ENCODE results near the gene ABCC1.
A peak's percentile ranks its signal among the peaks of the same experiment; 100 is the strongest.
"Not testable (repeated sequence)": the region's sequence is repeated elsewhere in the genome, so short reads cannot be mapped to it uniquely, and the experiment has no call there.

Gene ABCC1

DNA sequence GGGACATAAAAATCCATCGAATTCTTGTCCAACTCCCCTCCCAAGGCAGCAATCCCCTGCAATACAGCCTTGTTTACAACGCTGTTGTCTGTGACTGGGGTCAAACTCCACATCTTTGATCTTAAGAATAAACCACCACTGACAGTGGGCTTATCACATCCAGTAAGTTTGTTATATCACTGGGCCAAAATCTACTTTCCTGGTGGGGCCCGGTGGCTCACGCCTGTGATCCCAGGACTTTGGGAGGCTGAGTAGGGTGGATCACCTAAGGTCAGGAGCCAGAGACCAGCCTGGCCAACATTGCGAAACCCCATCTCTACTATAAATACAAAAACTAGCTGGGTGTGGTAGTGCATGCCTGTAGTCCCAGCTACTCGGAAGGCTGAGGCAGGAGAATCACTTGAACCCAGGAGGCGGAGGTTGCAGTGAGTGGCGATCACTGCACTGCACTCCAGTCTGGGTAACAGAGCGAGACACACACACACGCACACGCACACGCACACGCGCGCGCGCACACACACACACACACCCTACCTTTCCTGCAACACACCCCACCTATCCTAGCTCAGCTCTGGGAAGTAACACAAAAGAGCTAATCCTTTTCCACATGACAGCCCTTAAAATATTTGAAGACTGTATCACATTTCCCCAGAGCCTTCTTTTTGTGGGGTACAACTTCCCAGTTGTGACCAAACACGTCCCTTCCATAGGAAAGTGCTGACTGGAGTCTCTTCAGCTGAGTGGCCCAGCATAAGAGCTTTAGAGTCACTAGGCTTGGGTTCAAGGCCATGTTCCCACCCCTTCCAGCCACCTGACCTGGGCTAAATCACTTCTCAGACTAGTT is 20.9 kb upstream of the ABCC1 start:
- no peak for DNase-seq
- Mint-ChIP-seq H3K27ac (no peak overlapping the region), H3K4me3 (no peak overlapping the region), H3K36me3 (ENCODE audit: low read depth) (no peaks in the 10 kb centered on the region), H3K4me1 (ENCODE audit: low read depth) (no peaks in the 10 kb centered on the region), H3K27me3 (no peaks in the 10 kb centered on the region), H3K9me3 (no peaks in the 10 kb centered on the region)

GRCh38 chr16:15932939-15933338 is 16.5 kb upstream of the ABCC1 start:
- no peaks in the 10 kb centered on the region for H3K9me3 Mint-ChIP-seq
- no peaks in the 10 kb centered on the region for H3K27me3 Mint-ChIP-seq
- H3K4me3 Mint-ChIP-seq = no peak overlapping the region

DNA sequence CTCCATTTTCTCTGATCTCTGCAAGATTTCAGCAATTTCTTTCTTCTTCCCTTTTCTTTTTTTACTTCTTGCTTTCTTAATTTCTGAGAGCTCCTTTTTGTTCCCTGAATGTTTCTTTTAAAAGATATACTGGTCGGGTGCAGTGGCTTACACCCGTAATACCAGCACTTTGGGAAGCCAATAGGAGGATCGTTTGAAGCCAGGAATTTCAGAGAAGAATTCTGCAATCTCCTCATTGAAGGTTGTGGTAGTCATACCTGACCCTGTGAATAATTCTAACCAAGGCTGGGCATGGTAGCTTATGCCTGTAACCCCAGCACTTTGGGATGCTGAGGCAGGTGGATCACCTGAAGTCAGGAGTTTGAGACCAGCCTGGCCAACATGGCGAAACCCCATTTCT is 15.6 kb upstream of the ABCC1 start:
- Mint-ChIP-seq H3K36me3 (ENCODE audit: low read depth) (no peaks in the 10 kb centered on the region), H3K9me3 (no peaks in the 10 kb centered on the region), H3K27me3 (no peaks in the 10 kb centered on the region), H3K27ac (no peak overlapping the region), H3K4me1 (ENCODE audit: low read depth) (no peaks in the 10 kb centered on the region), H3K4me3 (no peak overlapping the region)
- DNase-seq = no peak

More at GRCh38 chr16:15932939-15933338, 16.5 kb upstream of the ABCC1 start:
- Mint-ChIP-seq H3K36me3 (ENCODE audit: low read depth) (no peaks in the 10 kb centered on the region), H3K4me1 (ENCODE audit: low read depth) (no peaks in the 10 kb centered on the region), H3K27ac (no peak overlapping the region)
- DNase-seq = no peak

DNA sequence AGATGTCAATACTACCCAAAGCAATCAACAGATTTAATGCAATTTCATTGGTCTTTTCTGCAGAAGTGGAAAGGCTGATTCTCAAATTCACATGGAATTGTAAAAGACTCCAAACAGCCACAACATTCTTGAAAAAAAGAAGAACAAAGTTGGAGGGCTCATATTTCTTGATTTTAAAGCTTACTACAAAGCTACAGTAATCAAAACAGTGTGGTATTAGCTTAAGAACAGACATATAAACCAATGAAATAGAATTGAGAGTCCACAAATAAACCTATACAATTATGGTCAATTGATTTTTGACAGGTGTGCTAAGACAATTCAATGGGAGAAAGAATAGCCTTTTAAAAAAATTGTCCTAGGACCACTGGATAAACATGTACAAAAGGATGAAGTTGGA is 14.4 kb upstream of the ABCC1 start:
- no peaks in the 10 kb centered on the region for H3K4me1 Mint-ChIP-seq (ENCODE audit: low read depth)
- DNase-seq = no peak
- no peaks in the 10 kb centered on the region for H3K27me3 Mint-ChIP-seq
- H3K27ac Mint-ChIP-seq = no peak overlapping the region
- H3K36me3 Mint-ChIP-seq (ENCODE audit: low read depth) = no peaks in the 10 kb centered on the region
- H3K4me3 Mint-ChIP-seq = no peak overlapping the region
- no peaks in the 10 kb centered on the region for H3K9me3 Mint-ChIP-seq

- not testable (repeated sequence) for H3K4me1 Mint-ChIP-seq (ENCODE audit: low read depth); DNase-seq; H3K27me3 Mint-ChIP-seq; H3K36me3 Mint-ChIP-seq (ENCODE audit: low read depth); H3K27ac Mint-ChIP-seq; H3K9me3 Mint-ChIP-seq; H3K4me3 Mint-ChIP-seq
Measured at GRCh38 chr16:15936809-15937208, 12.6 kb upstream of the ABCC1 start.

DNA sequence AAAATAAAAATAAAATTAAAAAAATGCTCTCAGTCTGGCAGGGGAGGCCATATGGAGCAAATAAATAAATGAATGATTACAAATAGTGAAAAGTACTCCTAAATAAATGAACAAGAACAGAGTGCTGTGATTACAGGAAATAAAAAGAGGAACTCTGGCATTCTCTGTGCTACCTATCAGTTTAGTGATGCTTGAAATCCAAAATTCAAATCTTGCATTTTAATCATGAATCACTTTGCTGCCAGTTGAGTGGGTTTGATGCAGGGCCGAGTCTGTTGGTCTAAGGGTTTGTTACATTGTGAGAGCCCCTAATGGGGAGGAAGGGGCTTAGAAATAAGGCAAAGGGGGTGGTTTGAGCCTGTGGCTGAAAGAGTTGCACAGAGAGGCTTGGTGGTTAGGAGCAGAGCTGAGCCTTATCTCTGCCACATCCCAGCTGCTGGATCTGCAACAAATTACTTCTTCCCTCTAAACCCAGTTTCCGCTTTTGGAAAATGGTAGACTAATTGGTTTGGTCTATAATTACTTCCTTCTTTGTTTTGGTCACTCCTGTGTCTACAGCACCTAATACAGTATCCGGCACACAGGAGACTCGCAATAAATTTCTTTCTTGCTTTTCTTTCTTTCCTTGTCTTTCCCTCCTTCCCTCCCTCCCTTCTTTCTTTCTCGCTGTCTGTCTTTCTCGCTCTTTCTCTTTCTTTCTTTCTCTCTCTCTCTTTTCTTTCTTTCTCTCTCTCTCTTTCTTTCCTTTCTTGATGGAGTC is 6.3 kb upstream of the ABCC1 start:
- H3K27me3 Mint-ChIP-seq = no peaks in the 10 kb centered on the region
- no peak for DNase-seq
- no peak overlapping the region for H3K27ac Mint-ChIP-seq
- no peaks in the 10 kb centered on the region for H3K36me3 Mint-ChIP-seq (ENCODE audit: low read depth)
- H3K4me3 Mint-ChIP-seq = no peak overlapping the region
- H3K4me1 Mint-ChIP-seq (ENCODE audit: low read depth) = peaks cover 13% of the 10 kb centered on the region
- H3K9me3 Mint-ChIP-seq = no peaks in the 10 kb centered on the region

- H3K9me3 Mint-ChIP-seq = no peaks in the 10 kb centered on the region
- H3K36me3 Mint-ChIP-seq (ENCODE audit: low read depth) = peaks cover 15% of the 10 kb centered on the region
- H3K4me3 Mint-ChIP-seq = no peak overlapping the region
- H3K27me3 Mint-ChIP-seq = no peaks in the 10 kb centered on the region
- peaks cover 26% of the 10 kb centered on the region for H3K4me1 Mint-ChIP-seq (ENCODE audit: low read depth)
- DNase-seq = no peak
- peak overlapping the region; percentile 53 for H3K27ac Mint-ChIP-seq
Measured at GRCh38 chr16:15946257-15947044, 3.0 kb upstream of the ABCC1 start.

GRCh38 chr16:15947983-15948509 is 1.4 kb upstream of the ABCC1 start:
- Mint-ChIP-seq H3K27me3 (no peaks in the 10 kb centered on the region), H3K9me3 (no peaks in the 10 kb centered on the region), H3K36me3 (ENCODE audit: low read depth) (peaks cover 23% of the 10 kb centered on the region), H3K27ac (no peak overlapping the region), H3K4me1 (ENCODE audit: low read depth) (peaks cover 40% of the 10 kb centered on the region), H3K4me3 (no peak overlapping the region)
- DNase-seq = no peak

- Mint-ChIP-seq H3K27ac (peak overlapping the region; percentile 93), H3K4me3 (peak overlapping the region; percentile 77), H3K36me3 (ENCODE audit: low read depth) (peaks cover 29% of the 10 kb centered on the region), H3K27me3 (no peaks in the 10 kb centered on the region), H3K4me1 (ENCODE audit: low read depth) (peaks cover 46% of the 10 kb centered on the region), H3K9me3 (no peaks in the 10 kb centered on the region)
- DNase-seq = no peak
Measured at GRCh38 chr16:15948532-15949209, 745 bp upstream of the ABCC1 start.

DNA sequence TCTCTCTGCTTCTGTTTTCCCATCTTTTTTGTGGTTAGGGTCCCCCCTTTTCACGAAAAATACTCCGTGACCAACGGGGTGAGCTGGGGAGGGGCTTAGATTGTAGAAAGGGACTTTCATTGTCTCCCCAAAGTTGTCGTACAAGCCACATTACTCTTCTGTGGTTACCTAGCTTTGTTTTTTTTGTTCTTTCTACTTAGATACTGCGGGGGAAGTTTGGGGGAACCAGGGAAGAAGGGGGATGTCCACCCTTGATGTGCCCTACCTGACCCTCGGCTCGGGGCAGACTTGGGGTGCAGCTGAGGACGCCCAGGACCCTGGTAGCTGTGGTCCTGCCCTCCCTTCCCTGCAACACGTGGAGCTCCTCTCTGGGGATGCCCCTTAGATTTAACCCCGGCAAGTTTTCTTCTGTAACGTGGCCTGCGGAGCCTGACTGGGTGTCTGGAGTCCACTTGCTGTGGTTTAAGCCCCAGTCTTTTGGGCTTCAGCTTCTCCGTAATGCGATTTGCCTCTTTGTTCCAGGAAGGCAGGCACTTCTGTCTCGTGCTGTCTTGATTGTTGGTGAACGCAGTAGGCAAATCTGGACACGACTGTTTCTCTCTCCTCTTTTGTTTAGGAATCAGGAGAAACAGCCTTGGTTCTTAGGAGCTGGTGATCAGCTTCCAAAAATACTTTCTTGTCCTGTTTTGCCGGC is 892 bp downstream of the ABCC1 start:
- Mint-ChIP-seq H3K4me1 (ENCODE audit: low read depth) (peaks cover 58% of the 10 kb centered on the region), H3K9me3 (no peaks in the 10 kb centered on the region), H3K36me3 (ENCODE audit: low read depth) (peaks cover 42% of the 10 kb centered on the region), H3K27ac (peak overlapping the region; percentile 99), H3K4me3 (peak overlapping the region; percentile 98), H3K27me3 (no peaks in the 10 kb centered on the region)
- peak; percentile 71 for DNase-seq

- Mint-ChIP-seq H3K27ac (peak overlapping the region; percentile 99), H3K9me3 (no peaks in the 10 kb centered on the region), H3K36me3 (ENCODE audit: low read depth) (peaks cover 48% of the 10 kb centered on the region), H3K4me3 (peak overlapping the region; percentile 98), H3K4me1 (ENCODE audit: low read depth) (peaks cover 60% of the 10 kb centered on the region), H3K27me3 (no peaks in the 10 kb centered on the region)
- DNase-seq = no peak
Measured at GRCh38 chr16:15950869-15951268, 1.5 kb downstream of the ABCC1 start.

- Mint-ChIP-seq H3K4me1 (ENCODE audit: low read depth) (peaks cover 60% of the 10 kb centered on the region), H3K4me3 (peak overlapping the region; percentile 98), H3K36me3 (ENCODE audit: low read depth) (peaks cover 53% of the 10 kb centered on the region), H3K9me3 (no peaks in the 10 kb centered on the region), H3K27ac (peak overlapping the region; percentile 88), H3K27me3 (no peaks in the 10 kb centered on the region)
- peak; percentile 36 for DNase-seq
Measured at GRCh38 chr16:15951852-15952251, 2.4 kb downstream of the ABCC1 start.

- Mint-ChIP-seq H3K36me3 (ENCODE audit: low read depth) (peaks cover 55% of the 10 kb centered on the region), H3K27me3 (no peaks in the 10 kb centered on the region), H3K4me3 (peak overlapping the region; percentile 98), H3K9me3 (no peaks in the 10 kb centered on the region), H3K27ac (peak overlapping the region; percentile 88), H3K4me1 (ENCODE audit: low read depth) (peaks cover 63% of the 10 kb centered on the region)
- no peak for DNase-seq
Measured at GRCh38 chr16:15952265-15952711, 2.9 kb downstream of the ABCC1 start.

Measured in activated T-cell treated with anti-CD3 and anti-CD28 coated beads, Interleukin-2, amount 50 U/mL, for 24 hours (primary cell).